Epithelial cell of esophagus (primary cell): Measurements from ENCODE around the gene TP53RK.

ENCODE experiments used
- DNase-seq: peaks from one replicate; pipeline ENCODE4 v3.0.0; 2010; ENCODE audit warnings: low read depth
- H3K4me3 ChIP-seq: 2 replicates; pipeline ENCODE4 v1.5.1; 2011; ENCODE audit warnings: mild to moderate bottlenecking, low read length, control low read depth
- CTCF ChIP-seq: IDR thresholded peaks from 2 replicates; pipeline ENCODE4 v1.5.1; 2011; ENCODE audit warnings: low read depth, mild to moderate bottlenecking, low read length, control low read depth, inconsistent platforms; ENCODE audit not compliant: insufficient read depth; ENCODE audit errors: missing control alignments

The TP53RK gene

GRCh38 chr20:46642969-46643343 is 46.3 kb downstream of the TP53RK start:
- no peak for DNase-seq
- TF ChIP-seq CTCF: no peak
- no peak overlapping the region for H3K4me3 ChIP-seq

GRCh38 chr20:46642265-46642968 is 46.8 kb downstream of the TP53RK start:
- DNase-seq: no peak
- TF ChIP-seq CTCF: no peak

GRCh38 chr20:46641424-46641823 is 47.8 kb downstream of the TP53RK start:
- H3K4me3 ChIP-seq: no peak overlapping the region
- DNase-seq: no peak
- no peak for TF ChIP-seq CTCF

More at GRCh38 chr20:46642265-46642968, 46.8 kb downstream of the TP53RK start:
- H3K4me3 ChIP-seq: no peak overlapping the region

GRCh38 chr20:46640536-46641311 is 48.5 kb downstream of the TP53RK start:
- H3K4me3 ChIP-seq: no peak overlapping the region
- no peak for TF ChIP-seq CTCF
- DNase-seq: no peak

- H3K4me3 ChIP-seq: no peak overlapping the region
- TF ChIP-seq CTCF: no peak
- DNase-seq: no peak
These were observed 49.2 kb downstream of the TP53RK start for GRCh38 chr20:46640044-46640443.

- DNase-seq: no peak
- H3K4me3 ChIP-seq: no peak overlapping the region
- no peak for TF ChIP-seq CTCF
These were observed 49.7 kb downstream of the TP53RK start for GRCh38 chr20:46639587-46639986.

- DNase-seq: no peak
- no peak for TF ChIP-seq CTCF
- no peak overlapping the region for H3K4me3 ChIP-seq
These were observed 50.4 kb downstream of the TP53RK start for GRCh38 chr20:46638898-46639274.
